Esophagus (tissue), 2 donors: ENCODE results near the gene CILP. TPM values are rescaled to one million over a fixed set of nuclear protein-coding genes. Genes with fewer than 3 reads are reported as not detected.
A peak's percentile ranks its signal among the peaks of the same experiment; 100 is the strongest.
"Not testable (repeated sequence)": the region's sequence is repeated elsewhere in the genome, so short reads cannot be mapped to it uniquely, and the experiment has no call there.

ENCODE experiments used
- H3K27ac ChIP-seq, 2 donors: one replicate each; pipeline ENCODE4 v1.5.1; 2013; ENCODE audit warnings: low read depth in 2 of 2, mild to moderate bottlenecking in 2 of 2, inconsistent platforms in 1 of 2, low read length in 1 of 2, moderate library complexity in 1 of 2
- H3K27me3 ChIP-seq, 2 donors: one replicate each; pipeline ENCODE4 v1.6.1; 2013; ENCODE audit warnings: low read length in 2 of 2, control low read depth in 1 of 2, mild to moderate bottlenecking in 1 of 2; ENCODE audit not compliant: insufficient read depth in 2 of 2, control insufficient read depth in 1 of 2
- H3K36me3 ChIP-seq, 2 donors: one replicate each; pipeline ENCODE4 v1.6.1; 2013; ENCODE audit warnings: low read length in 1 of 2; ENCODE audit not compliant: control insufficient read depth in 2 of 2, insufficient read depth in 2 of 2
- H3K4me1 ChIP-seq, 2 donors: one replicate each; pipeline ENCODE4 v1.6.1; 2013; ENCODE audit warnings: low read length in 1 of 2; ENCODE audit not compliant: control insufficient read depth in 2 of 2, insufficient read depth in 2 of 2
- H3K4me3 ChIP-seq, 2 donors: one replicate each; pipeline ENCODE4 v1.5.1; 2013; ENCODE audit warnings: low read length in 2 of 2, mild to moderate bottlenecking in 2 of 2, low read depth in 1 of 2, moderate library complexity in 1 of 2
- H3K9me3 ChIP-seq, 2 donors: one replicate each; pipeline ENCODE4 v1.6.1; 2013; ENCODE audit warnings: mild to moderate bottlenecking in 2 of 2, low read depth in 1 of 2, low read length in 1 of 2, moderate library complexity in 1 of 2; ENCODE audit not compliant: control insufficient read depth in 2 of 2, insufficient read depth in 1 of 2
- WGBS, 2 donors: extraction: QIAGEN DNeasy Blood & Tissue Kit; methylation state at CpG; one replicate each; pipeline ENCODE4 v1.1.7; 2013; 5-methylcytosine and 5-hydroxymethylcytosine counted together
- polyA plus RNA-seq, 2 donors: library from polyadenylated mRNA; stranded (reverse); fragments of 200-250 nt; gene quantifications; one replicate each; pipeline ENCODE4 v1.2.3, GENCODE V29; 2013
- donor health status: healthy with polysubstance abuse.
- donor health status: Bipolar disorder and iron deficiency.

The CILP gene
- polyA plus RNA-seq, 2 donors: 0.75 to 1.6 TPM

- Histone ChIP-seq H3K27me3 (no peaks in the 10 kb centered on the region), H3K36me3 (no peaks in the 10 kb centered on the region), H3K4me1 (no peaks in the 10 kb centered on the region), H3K4me3 (peak overlapping the region; percentile 91 to 96), H3K27ac (peak overlapping the region; percentile 96 to 97), H3K9me3 (no peaks in the 10 kb centered on the region)
- 0 to 1% methylated on average over 33 of the region's 33 CpGs for WGBS, 2 donors
Measured at GRCh38 chr15:65184305-65184867, 26.9 kb downstream of the CILP start.

DNA sequence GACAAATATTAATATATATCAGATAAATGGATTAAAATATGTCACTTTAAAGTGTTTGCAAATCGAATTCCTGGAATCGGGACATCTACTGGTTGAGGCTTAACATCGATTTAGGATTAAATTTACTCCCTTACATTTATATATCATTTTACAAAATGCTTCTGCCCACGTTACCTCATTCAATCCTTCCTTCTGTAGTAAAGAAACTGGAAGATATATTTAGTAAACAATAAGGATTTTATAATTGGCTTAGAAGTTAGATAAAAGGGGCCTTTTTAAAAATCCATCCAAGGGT, 27.5 kb downstream of the CILP start:
- WGBS, 2 donors: 3 to 4% methylated on average over 4 of the region's 4 CpGs
- H3K4me3 ChIP-seq: peak overlapping the region; percentile 91 to 96
- no peaks in the 10 kb centered on the region for H3K27me3 ChIP-seq
- H3K27ac ChIP-seq: peak overlapping the region in 1 of 2 donors; percentile 96
- no peaks in the 10 kb centered on the region for H3K4me1 ChIP-seq
- no peaks in the 10 kb centered on the region for H3K36me3 ChIP-seq
- H3K9me3 ChIP-seq: no peaks in the 10 kb centered on the region

DNA sequence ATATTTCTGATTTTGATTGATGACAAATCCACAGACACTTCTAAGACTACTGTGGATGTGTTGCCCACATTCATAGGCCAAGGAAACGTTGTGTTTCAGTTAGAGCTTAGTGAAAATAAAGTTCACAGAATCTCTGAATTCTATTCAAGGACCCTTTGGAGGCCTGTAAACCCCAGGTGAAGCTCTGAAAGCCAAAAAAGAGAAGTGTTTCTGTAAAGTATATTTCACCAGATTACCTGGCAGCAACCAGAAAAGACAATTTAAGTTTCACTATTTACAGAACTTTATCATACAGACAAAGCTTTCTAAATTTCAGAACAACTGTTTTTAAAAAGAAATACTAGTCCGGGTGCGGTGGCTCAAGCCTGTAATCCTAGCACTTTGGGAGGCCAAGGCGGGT, 28.7 kb downstream of the CILP start:
- Histone ChIP-seq H3K27ac (no peak overlapping the region), H3K36me3 (no peaks in the 10 kb centered on the region), H3K4me1 (no peaks in the 10 kb centered on the region), H3K9me3 (no peaks in the 10 kb centered on the region), H3K4me3 (peak overlapping the region; percentile 11 to 91), H3K27me3 (no peaks in the 10 kb centered on the region)
- 71 to 74% methylated on average over 4 of the region's 4 CpGs for WGBS, 2 donors

DNA sequence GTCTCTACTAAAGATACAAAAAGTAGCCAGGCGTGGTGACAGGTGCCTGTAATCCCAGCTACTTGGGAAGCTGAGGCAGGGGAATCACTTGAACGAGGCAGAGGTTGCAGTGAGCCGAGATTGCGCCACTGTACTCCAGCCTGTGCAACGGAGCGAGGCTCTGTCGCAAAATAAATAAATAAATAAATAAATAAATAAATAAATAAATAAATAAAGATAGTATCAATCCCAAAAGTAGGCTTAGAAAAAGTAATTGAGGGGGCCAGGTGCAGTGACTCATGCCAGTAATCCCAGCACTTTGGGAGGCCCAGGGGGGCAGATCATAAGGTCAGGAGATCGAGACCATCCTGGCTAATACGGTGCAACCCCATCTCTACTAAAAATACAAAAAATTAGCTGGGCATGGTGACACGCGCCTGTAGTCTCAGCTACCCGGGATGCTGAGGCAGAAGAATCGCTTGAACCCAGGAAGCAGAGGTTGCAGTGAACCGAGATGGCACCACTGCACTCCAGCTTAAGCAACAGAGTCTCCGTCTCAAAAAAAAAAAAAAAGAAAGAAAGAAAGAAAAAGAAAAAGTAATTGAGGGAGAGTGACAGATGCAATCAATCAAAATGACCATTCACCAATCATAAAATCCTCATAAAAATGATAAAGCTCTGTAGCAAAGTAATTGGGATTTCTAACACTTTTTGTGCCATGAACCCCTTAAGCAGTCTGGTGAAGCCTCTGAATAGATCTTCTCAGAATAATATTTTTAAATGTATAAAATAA, 29.5 kb downstream of the CILP start:
- not testable (repeated sequence) for H3K9me3 ChIP-seq, H3K36me3 ChIP-seq, H3K27me3 ChIP-seq, H3K27ac ChIP-seq, H3K4me3 ChIP-seq, H3K4me1 ChIP-seq
- WGBS, 2 donors: 90 to 92% methylated on average over 15 of the region's 15 CpGs

DNA sequence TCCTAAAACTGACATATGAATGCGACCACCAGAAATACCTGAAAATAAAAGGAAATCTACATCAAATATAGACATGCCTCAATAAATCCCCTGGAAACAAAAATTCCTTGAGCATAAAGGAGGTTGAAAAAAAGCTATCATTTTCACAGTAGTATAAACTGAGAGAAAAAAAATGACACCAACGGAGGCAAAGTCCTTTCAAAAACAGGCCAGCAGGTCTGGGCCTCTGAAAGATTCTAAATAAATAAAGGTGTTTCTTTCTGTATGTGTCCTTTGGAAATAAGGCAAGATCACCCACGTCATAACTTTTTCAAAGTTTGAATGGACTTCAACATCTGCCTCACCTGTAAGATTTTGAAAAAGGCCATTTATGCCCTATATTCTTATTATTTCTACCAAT, 31.1 kb downstream of the CILP start:
- Histone ChIP-seq H3K4me1 (no peaks in the 10 kb centered on the region), H3K36me3 (no peaks in the 10 kb centered on the region)
- 88 to 89% methylated on average over 3 of the region's 3 CpGs for WGBS, 2 donors

GRCh38 chr15:65177901-65178300, 33.4 kb downstream of the CILP start:
- H3K36me3 ChIP-seq: no peaks in the 10 kb centered on the region
- peak overlapping the region in 1 of 2 donors; percentile 8 for H3K27ac ChIP-seq
- H3K4me1 ChIP-seq: no peaks in the 10 kb centered on the region
- no peaks in the 10 kb centered on the region for H3K27me3 ChIP-seq
- no peaks in the 10 kb centered on the region for H3K9me3 ChIP-seq
- H3K4me3 ChIP-seq: no peak overlapping the region
- WGBS, 2 donors: 30 to 37% methylated on average over 1 of the region's 1 CpG

More for the DNA sequence above, 31.1 kb downstream of the CILP start:
- H3K27ac ChIP-seq: no peak overlapping the region
- no peaks in the 10 kb centered on the region for H3K27me3 ChIP-seq
- no peaks in the 10 kb centered on the region for H3K9me3 ChIP-seq
- no peak overlapping the region for H3K4me3 ChIP-seq

GRCh38 chr15:65176056-65176455, 35.2 kb downstream of the CILP start:
- Histone ChIP-seq H3K9me3 (no peaks in the 10 kb centered on the region), H3K36me3 (peaks cover 2 to 3% of the 10 kb centered on the region in 2 donors), H3K4me1 (no peaks in the 10 kb centered on the region), H3K27me3 (no peaks in the 10 kb centered on the region), H3K4me3 (no peak overlapping the region), H3K27ac (no peak overlapping the region)

- 89 to 90% methylated on average over 5 of the region's 5 CpGs for WGBS, 2 donors
- Histone ChIP-seq H3K4me3 (no peak overlapping the region), H3K4me1 (no peaks in the 10 kb centered on the region), H3K9me3 (no peaks in the 10 kb centered on the region), H3K36me3 (peaks cover 2 to 3% of the 10 kb centered on the region in 2 donors), H3K27me3 (no peaks in the 10 kb centered on the region), H3K27ac (no peak overlapping the region)
Measured at GRCh38 chr15:65175511-65175910, 35.8 kb downstream of the CILP start.

DNA sequence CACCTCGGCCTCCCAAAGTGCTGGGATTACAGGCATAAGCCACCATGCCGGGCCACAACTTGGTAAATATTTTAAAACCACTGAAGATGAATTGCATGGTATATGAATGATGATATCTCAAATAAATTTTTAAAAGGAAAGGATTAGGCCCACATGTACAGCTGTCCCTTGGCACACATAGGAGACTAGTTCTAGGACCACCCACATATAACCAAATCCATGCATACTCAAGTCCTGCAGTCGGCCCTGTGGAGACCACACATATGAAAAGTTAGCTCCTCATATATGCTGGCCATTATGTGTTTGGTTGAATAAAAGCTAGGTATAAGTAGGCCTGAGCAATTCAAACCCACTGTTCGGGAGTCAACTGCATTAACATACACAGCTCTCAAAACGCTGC, 36.8 kb downstream of the CILP start:
- 86 to 87% methylated on average over 5 of the region's 5 CpGs for WGBS, 2 donors
- no peaks in the 10 kb centered on the region for H3K4me1 ChIP-seq
- peaks cover 2 to 3% of the 10 kb centered on the region in 2 donors for H3K36me3 ChIP-seq
- no peaks in the 10 kb centered on the region for H3K27me3 ChIP-seq
- no peak overlapping the region for H3K4me3 ChIP-seq
- no peak overlapping the region for H3K27ac ChIP-seq
- H3K9me3 ChIP-seq: no peaks in the 10 kb centered on the region

DNA sequence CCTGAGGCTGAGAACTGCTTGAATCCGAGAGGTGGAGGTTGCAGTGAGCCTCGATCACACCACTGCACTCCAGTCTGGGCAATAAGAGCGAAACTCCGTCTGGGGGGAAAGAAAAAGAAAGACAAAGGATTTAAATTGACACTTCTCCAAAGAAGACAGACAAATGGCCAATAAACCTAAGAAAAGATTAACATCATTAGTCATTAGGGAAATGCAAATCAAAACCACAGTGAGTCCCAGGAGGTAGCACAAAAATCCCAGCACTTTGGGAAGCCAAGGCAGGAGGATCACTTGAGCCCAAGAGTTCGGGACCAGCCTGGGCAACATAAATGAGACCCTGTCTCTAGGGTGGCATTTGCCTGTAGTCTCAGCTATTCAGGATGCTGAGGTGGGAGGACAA, 38.7 kb downstream of the CILP start:
- 91 to 92% methylated on average over 5 of the region's 5 CpGs for WGBS, 2 donors
- Histone ChIP-seq H3K4me1 (no peaks in the 10 kb centered on the region), H3K9me3 (no peaks in the 10 kb centered on the region), H3K36me3 (peaks cover 2 to 3% of the 10 kb centered on the region in 2 donors), H3K27ac (peak overlapping the region in 1 of 2 donors; percentile 83), H3K27me3 (no peaks in the 10 kb centered on the region), H3K4me3 (no peak overlapping the region)
